Body of pancreas (tissue), 4 donors: ENCODE data around the gene CFI. TPM values are rescaled to one million over a fixed set of nuclear protein-coding genes. Genes with fewer than 3 reads are reported as not detected.

Experiments used
- ATAC-seq: fragments of 150-250 bp; one replicate; pipeline ENCODE4 v1.9.1; 2016
- DNase-seq, 4 donors: peaks; one replicate each; pipeline ENCODE4 v3.0.0-alpha.2; 2019
- H3K27ac ChIP-seq, 4 donors: fragments of 200-600 bp; sonication (generic); 1 replicate in 3 of 4; 2 replicates in 1 of 4; pipeline versions ENCODE4 v1.5.1 to v1.6.1; 2016 to 2019; ENCODE audit warnings: mild to moderate bottlenecking in 1 of 4, mixed read lengths in 1 of 4, moderate library complexity in 1 of 4
- H3K27me3 ChIP-seq, 2 donors: fragments of 200-600 bp; sonication (generic); one replicate each; pipeline ENCODE4 v1.6.0; 2016; ENCODE audit warnings: mild to moderate bottlenecking in 1 of 2
- H3K36me3 ChIP-seq, 2 donors: fragments of 200-600 bp; sonication (generic); replicated peaks in 1 of 2; 2 replicates each; pipeline ENCODE4 v1.5.1; 2016; ENCODE audit warnings: low read depth in 2 of 2; ENCODE audit not compliant: insufficient read depth in 1 of 2
- H3K4me1 ChIP-seq: fragments of 200-600 bp; sonication (generic); one replicate; pipeline ENCODE4 v1.6.0; 2016
- H3K4me3 ChIP-seq, 2 donors: fragments of 200-600 bp; sonication (generic); 1 replicate in 1 of 2; 2 replicates in 1 of 2; pipeline ENCODE4 v1.5.1; 2016 to 2019
- H3K9me3 ChIP-seq, 3 donors: fragments of 200-600 bp; sonication (generic); 1 replicate in 2 of 3; 2 replicates in 1 of 3; pipeline ENCODE4 v1.5.1; 2016
- POLR2A ChIP-seq, 3 donors: fragments of 450-650 bp; IDR thresholded peaks; one replicate each; pipeline ENCODE4 v1.6.1; 2016; ENCODE audit warnings: antibody characterized with exemption in 3 of 3, mild to moderate bottlenecking in 2 of 3
- whole genome bisulfite sequencing, 2 donors: methylation state at CpG; one replicate each; pipeline ENCODE4 v1.1.5; 2017; 5-methylcytosine and 5-hydroxymethylcytosine counted together
- intact Hi-C: fragments of 100-400 bp; cut with DNase I; formaldehyde crosslinking; loops from one replicate; pipeline ENCODE4 v1.15.1; 2023
- total RNA-seq, 2 donors: library from RNA; depleted of rRNA; stranded (reverse); fragments of >200 nt; gene quantifications; one replicate each; pipeline ENCODE4 v1.1.0, GENCODE V29; 2016
- TF ChIP-seq, protein P1 (sequence below), 7 experiments: fragments of 450-650 bp in 4 of 7; fragments of 200-600 bp in 3 of 7; sonication (generic) in 3 of 7; IDR thresholded peaks; one replicate each; pipeline ENCODE4 v1.5.1; 2016 to 2019; ENCODE audit warnings: antibody characterized with exemption in 7 of 7

Gene CFI
- total RNA-seq, 2 donors from 2014 or later: 15.8 to 31.6 TPM

DNA sequence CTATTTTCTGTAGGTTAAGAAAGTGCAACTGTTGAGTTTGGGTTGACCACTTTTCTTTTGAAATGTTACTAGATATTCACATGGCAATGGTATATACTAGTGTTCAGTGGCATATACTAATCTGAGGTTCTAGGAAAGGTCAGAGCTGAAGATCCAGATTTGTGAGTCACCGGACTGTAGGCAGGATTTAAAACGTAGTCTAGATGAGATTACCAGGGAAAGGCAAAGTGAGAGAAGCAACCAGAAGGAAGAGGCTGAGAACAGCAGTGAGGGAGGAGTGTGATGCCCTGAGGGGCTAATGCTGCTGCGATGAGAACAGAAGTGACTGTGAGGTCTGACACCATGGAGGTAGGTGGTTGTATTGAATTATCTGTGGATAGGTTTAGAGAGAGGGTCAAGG lies 62.3 kb downstream of the CFI start:
- ATAC-seq: no peak
- H3K36me3 ChIP-seq: no peaks in the 10 kb centered on the region
- TF ChIP-seq POLR2A (IDR thresholded peaks at IDR 0.05): no peak
- TF ChIP-seq, protein P1, sequence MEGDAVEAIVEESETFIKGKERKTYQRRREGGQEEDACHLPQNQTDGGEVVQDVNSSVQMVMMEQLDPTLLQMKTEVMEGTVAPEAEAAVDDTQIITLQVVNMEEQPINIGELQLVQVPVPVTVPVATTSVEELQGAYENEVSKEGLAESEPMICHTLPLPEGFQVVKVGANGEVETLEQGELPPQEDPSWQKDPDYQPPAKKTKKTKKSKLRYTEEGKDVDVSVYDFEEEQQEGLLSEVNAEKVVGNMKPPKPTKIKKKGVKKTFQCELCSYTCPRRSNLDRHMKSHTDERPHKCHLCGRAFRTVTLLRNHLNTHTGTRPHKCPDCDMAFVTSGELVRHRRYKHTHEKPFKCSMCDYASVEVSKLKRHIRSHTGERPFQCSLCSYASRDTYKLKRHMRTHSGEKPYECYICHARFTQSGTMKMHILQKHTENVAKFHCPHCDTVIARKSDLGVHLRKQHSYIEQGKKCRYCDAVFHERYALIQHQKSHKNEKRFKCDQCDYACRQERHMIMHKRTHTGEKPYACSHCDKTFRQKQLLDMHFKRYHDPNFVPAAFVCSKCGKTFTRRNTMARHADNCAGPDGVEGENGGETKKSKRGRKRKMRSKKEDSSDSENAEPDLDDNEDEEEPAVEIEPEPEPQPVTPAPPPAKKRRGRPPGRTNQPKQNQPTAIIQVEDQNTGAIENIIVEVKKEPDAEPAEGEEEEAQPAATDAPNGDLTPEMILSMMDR (IDR thresholded peaks at IDR 0.05): no peak
- no peaks in the 10 kb centered on the region for H3K9me3 ChIP-seq
- 83 to 86% methylated on average over 3 of the region's 3 CpGs for WGBS, 2 donors
- H3K27me3 ChIP-seq: no peaks in the 10 kb centered on the region
- no peak overlapping the region for H3K27ac ChIP-seq
- peaks cover 26% of the 10 kb centered on the region for H3K4me1 ChIP-seq
- no peak overlapping the region for H3K4me3 ChIP-seq
- DNase-seq: no peak
- intact Hi-C loops: no loop called here

DNA sequence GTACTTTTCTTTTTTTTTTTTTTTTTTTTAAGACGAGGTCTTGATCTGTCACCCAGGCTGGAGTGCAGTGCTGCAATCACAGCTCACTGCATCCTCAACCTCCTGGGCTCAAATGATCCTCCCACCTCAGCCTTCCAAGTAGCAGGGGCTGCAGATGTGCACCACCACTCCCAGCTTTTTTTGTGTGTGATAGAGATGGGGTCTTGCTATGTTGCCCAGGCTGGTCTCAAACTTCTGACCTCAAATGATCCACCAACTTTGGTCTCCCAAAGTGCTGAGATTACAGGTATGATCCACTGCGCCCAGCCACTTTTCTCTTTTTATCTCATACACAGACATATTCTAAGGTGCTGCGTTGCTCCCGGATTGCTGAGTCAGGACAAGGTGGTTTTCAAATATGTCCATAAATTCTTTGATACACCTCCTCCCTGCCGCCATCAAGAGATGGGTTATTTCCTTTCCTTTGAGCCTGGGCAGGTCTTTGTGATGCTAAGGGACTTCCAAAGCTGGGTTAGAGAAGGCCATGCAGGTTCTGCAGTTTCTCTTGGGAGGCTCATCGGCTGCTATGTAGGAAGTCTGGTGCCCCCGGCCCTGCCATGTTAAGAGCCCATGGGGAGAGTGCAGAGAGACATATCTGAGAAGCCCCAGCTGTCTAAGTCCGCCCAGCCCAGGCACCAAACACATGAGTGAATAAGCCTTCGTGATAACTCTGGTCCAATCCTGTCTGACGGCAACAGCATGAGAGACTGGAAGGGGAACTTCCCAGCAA lies 63.5 kb downstream of the CFI start:
- Histone ChIP-seq H3K9me3 (no peaks in the 10 kb centered on the region), H3K27ac (no peak overlapping the region), H3K4me1 (peaks cover 36% of the 10 kb centered on the region), H3K36me3 (no peaks in the 10 kb centered on the region), H3K4me3 (no peak overlapping the region), H3K27me3 (no peaks in the 10 kb centered on the region)
- no peak for DNase-seq
- WGBS, 2 donors: 92 to 95% methylated on average over 10 of the region's 10 CpGs
- no peak for TF ChIP-seq POLR2A (IDR thresholded peaks at IDR 0.05)
- TF ChIP-seq, protein P1 (IDR thresholded peaks at IDR 0.05): no peak
- intact Hi-C loops: no loop called here
- no peak for ATAC-seq

DNA sequence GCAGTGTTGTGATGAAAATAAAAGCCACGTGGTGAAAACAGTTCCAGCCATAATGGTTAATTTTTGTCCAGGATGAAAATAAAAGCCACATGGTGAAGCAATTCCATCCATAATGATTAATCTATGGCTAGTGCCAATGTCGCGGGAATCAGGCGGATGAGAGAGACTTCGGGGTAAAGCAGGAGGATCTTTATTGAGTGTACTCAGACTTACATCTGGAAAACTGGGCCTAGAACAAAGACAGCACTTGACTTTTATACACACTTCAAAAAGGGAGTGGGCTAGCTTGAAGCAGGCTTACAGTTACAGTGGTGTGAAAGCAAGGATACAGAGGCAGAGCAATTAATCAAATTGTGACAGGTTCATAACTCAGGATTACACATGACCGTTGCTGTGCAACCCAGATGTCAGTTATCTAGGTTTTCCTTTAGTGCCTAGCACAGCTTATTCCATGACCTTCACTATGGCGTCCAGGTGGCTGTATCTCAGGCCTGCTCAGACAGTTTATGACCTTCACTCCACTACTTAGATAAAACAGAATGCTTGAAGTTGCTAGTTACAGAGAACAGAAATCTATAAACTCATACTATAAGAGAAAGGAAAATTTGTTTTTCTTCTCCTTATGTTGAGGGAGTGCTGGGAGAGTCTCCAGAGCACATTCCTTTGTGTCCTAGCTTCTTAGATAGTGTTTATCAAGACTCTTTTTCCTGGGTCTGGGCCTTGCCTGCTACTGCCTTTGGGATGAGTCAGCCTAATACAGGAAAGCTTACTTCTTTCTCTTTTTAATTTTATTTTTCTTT lies 66.0 kb downstream of the CFI start:
- intact Hi-C loops: no loop called here
- ATAC-seq (peak; percentile 98), DNase-seq (peak; percentile 68 to 88 (median 78))
- Histone ChIP-seq H3K36me3 (no peaks in the 10 kb centered on the region), H3K4me1 (peaks cover 41% of the 10 kb centered on the region), H3K27ac (peak overlapping the region; percentile 39 to 75 (median 58)), H3K27me3 (no peaks in the 10 kb centered on the region), H3K9me3 (no peaks in the 10 kb centered on the region), H3K4me3 (no peak overlapping the region)
- no peak for TF ChIP-seq POLR2A (IDR thresholded peaks at IDR 0.05)
- TF ChIP-seq, protein P1 (IDR thresholded peaks at IDR 0.05): no peak
- 24 to 25% methylated on average over 7 of the region's 7 CpGs for WGBS, 2 donors

DNA sequence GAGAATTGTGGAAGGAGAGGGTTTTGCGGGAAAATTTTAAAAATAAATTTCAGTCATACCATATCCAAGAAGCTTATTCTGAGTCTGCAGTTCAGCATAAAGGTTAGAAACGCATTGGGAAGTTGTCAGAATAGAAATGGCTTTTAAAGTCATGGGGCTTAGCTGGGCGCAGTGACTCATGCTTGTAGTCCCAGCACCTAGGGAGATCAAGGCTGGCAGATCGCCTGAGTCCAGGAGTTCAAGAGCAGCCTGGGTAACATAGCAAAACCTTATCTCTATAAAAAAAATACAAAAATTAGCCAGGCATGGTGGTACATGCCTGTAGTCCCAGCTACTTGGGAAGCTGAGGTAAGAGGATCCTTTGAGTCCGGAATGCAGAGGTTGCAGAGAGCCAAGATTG lies 68.1 kb downstream of the CFI start:
- Histone ChIP-seq H3K4me3 (no peak overlapping the region), H3K27me3 (no peaks in the 10 kb centered on the region), H3K27ac (no peak overlapping the region), H3K36me3 (no peaks in the 10 kb centered on the region), H3K9me3 (no peaks in the 10 kb centered on the region), H3K4me1 (peaks cover 41% of the 10 kb centered on the region)
- WGBS, 2 donors: 76 to 81% methylated on average over 5 of the region's 5 CpGs
- no peak for ATAC-seq
- TF ChIP-seq, protein P1 (IDR thresholded peaks at IDR 0.05): no peak
- no peak for TF ChIP-seq POLR2A (IDR thresholded peaks at IDR 0.05)
- DNase-seq: peak in 1 of 4 donors; percentile 30
- intact Hi-C loops: loop anchor here (5.0 kb wide), 1 partner anchor 79 kb away; no protein-coding TSS in a partner anchor
